Stimulated activated CD4-positive, alpha-beta T cell treated with anti-CD3 and anti-CD28 coated beads, Interleukin-4, amount 100 ng/mL, for 48 hours (primary cell): ENCODE measurements around the gene IREB2.
A peak's percentile ranks its signal among the peaks of the same experiment; 100 is the strongest.
"Not testable (repeated sequence)": the region's sequence is repeated elsewhere in the genome, so short reads cannot be mapped to it uniquely, and the experiment has no call there.

Experiments used
- DNase-seq, 2 donors: peaks; one replicate each; pipeline ENCODE4 v3.0.0-alpha.2; 2020; ENCODE audit warnings: low read depth in 2 of 2

The IREB2 gene

GRCh38 chr15:78434134-78434533, 3.9 kb upstream of the IREB2 start:
- DNase-seq: no peak

GRCh38 chr15:78434711-78435110, 3.3 kb upstream of the IREB2 start:
- not testable (repeated sequence) for DNase-seq

GRCh38 chr15:78437107-78437761, 782 bp upstream of the IREB2 start:
- no peak for DNase-seq

GRCh38 chr15:78438619-78439285, 736 bp downstream of the IREB2 start:
- DNase-seq: peak; percentile 7 to 15

- no peak for DNase-seq
Measured at GRCh38 chr15:78440375-78441373, 2.7 kb downstream of the IREB2 start.

GRCh38 chr15:78444255-78444654, 6.2 kb downstream of the IREB2 start:
- DNase-seq: no peak

- DNase-seq: no peak
Measured at GRCh38 chr15:78445875-78446274, 7.9 kb downstream of the IREB2 start.

GRCh38 chr15:78446551-78446950, 8.5 kb downstream of the IREB2 start:
- DNase-seq: no peak

GRCh38 chr15:78448441-78449219, 10.6 kb downstream of the IREB2 start:
- no peak for DNase-seq

- no peak for DNase-seq
Measured at GRCh38 chr15:78449220-78449999, 11.4 kb downstream of the IREB2 start.

GRCh38 chr15:78450285-78450858, 12.4 kb downstream of the IREB2 start:
- no peak for DNase-seq

GRCh38 chr15:78452485-78452884, 14.5 kb downstream of the IREB2 start:
- DNase-seq: no peak

GRCh38 chr15:78453447-78453846, 15.4 kb downstream of the IREB2 start:
- no peak for DNase-seq

- no peak for DNase-seq
Measured at GRCh38 chr15:78454992-78455391, 17.0 kb downstream of the IREB2 start.

GRCh38 chr15:78455749-78456148, 17.7 kb downstream of the IREB2 start:
- DNase-seq: no peak

- DNase-seq: no peak
Measured at GRCh38 chr15:78456426-78456825, 18.4 kb downstream of the IREB2 start.

- DNase-seq: no peak
Measured at GRCh38 chr15:78457101-78457500, 19.1 kb downstream of the IREB2 start.

- DNase-seq: no peak
Measured at GRCh38 chr15:78460737-78461136, 22.7 kb downstream of the IREB2 start.

- DNase-seq: no peak
Measured at GRCh38 chr15:78461171-78461888, 23.3 kb downstream of the IREB2 start.

- no peak for DNase-seq
Measured at GRCh38 chr15:78469031-78469430, 31.0 kb downstream of the IREB2 start.
